Neutrophil (primary cell): ENCODE results near the gene IP6K2.

Source experiments
- H3K27ac ChIP-seq: fragments of 200-600 bp; sonication (generic); 2 replicates; pipeline ENCODE4 v1.5.1; 2016; ENCODE audit warnings: mild to moderate bottlenecking, moderate library complexity
- H3K27me3 ChIP-seq: fragments of 200-600 bp; sonication (generic); 2 replicates; pipeline ENCODE4 v1.6.0; 2016; ENCODE audit warnings: mild to moderate bottlenecking
- H3K36me3 ChIP-seq: fragments of 200-600 bp; sonication (generic); 2 replicates; pipeline ENCODE4 v1.5.1; 2017
- H3K4me1 ChIP-seq, 2 experiments: fragments of 200-600 bp in 1 of 2; sonication (generic) in 1 of 2; 1 replicate in 1 of 2; 2 replicates in 1 of 2; pipeline versions ENCODE4 v1.5.1 to v1.6.1; 2013 to 2016; ENCODE audit warnings: low read depth in 1 of 2, low read length in 1 of 2, mild to moderate bottlenecking in 1 of 2, moderate library complexity in 1 of 2; ENCODE audit not compliant: control insufficient read depth in 1 of 2, insufficient read depth in 1 of 2
- H3K4me3 ChIP-seq, 2 experiments: fragments of 200-600 bp in 1 of 2; sonication (generic) in 1 of 2; 1 replicate in 1 of 2; 2 replicates in 1 of 2; pipeline ENCODE4 v1.5.1; 2013 to 2016; ENCODE audit warnings: low read depth in 1 of 2, low read length in 1 of 2, mild to moderate bottlenecking in 1 of 2, moderate library complexity in 1 of 2
- H3K9me3 ChIP-seq: fragments of 200-600 bp; sonication (generic); 2 replicates; pipeline ENCODE4 v1.5.1; 2016
- CTCF ChIP-seq: fragments of 200-600 bp; sonication (generic); IDR thresholded peaks from 2 replicates; pipeline ENCODE4 v1.5.1; 2016; ENCODE audit warnings: antibody characterized with exemption

The IP6K2 gene

DNA sequence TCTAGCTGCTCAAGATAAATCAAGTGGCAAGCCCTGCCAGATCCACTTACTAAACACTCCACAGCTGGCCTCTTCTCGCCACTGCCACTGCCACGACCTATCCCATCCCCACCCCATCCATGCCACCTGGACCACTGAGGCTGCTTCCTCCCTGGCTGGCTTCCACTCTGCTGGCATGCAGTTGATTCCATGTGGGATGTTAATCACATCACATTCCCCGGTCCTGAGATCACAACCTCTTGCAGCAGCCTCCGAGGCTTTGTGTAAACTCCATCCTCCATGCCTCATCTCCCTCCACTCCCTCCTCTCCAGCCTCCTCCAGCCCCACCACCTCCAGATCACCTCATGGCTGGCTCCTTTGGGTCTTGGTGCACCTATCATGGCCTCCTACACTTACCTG is 39.0 kb downstream of the IP6K2 start:
- H3K4me3 ChIP-seq = no peak overlapping the region
- H3K9me3 ChIP-seq = no peaks in the 10 kb centered on the region
- no peaks in the 10 kb centered on the region for H3K4me1 ChIP-seq
- no peak for TF ChIP-seq CTCF
- no peaks in the 10 kb centered on the region for H3K27me3 ChIP-seq
- no peak overlapping the region for H3K27ac ChIP-seq
- H3K36me3 ChIP-seq = peaks cover 53% of the 10 kb centered on the region

- H3K27ac ChIP-seq = no peak overlapping the region
- no peaks in the 10 kb centered on the region for H3K27me3 ChIP-seq
- H3K9me3 ChIP-seq = no peaks in the 10 kb centered on the region
- H3K4me1 ChIP-seq = no peaks in the 10 kb centered on the region
- no peak for TF ChIP-seq CTCF
- H3K36me3 ChIP-seq = peaks cover 32% of the 10 kb centered on the region
- no peak overlapping the region for H3K4me3 ChIP-seq
Measured at GRCh38 chr3:48674505-48674904, 42.5 kb downstream of the IP6K2 start.

DNA sequence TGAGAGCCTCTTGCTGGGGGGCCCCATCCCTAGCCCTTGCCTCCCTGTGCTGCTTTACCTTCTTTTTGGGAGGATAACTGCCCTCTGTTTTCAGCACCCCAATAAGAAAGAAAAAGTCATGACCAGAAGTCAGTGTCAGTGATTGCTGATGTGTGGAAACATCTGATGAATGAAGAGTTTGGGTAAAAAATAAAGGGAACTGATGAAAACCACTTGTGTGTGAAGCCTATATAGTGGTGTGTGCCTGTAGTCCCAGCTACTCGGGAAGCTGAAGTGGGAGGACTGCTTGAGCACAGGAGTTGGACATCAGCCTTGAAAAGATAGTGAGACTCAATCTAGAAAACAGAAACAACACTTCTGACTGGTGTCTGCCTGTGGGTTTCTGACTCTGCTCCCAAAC is 44.5 kb downstream of the IP6K2 start:
- Histone ChIP-seq H3K36me3 (peaks cover 15% of the 10 kb centered on the region), H3K27ac (no peak overlapping the region), H3K4me1 (no peaks in the 10 kb centered on the region), H3K27me3 (no peaks in the 10 kb centered on the region), H3K9me3 (no peaks in the 10 kb centered on the region), H3K4me3 (no peak overlapping the region)
- TF ChIP-seq CTCF = no peak

DNA sequence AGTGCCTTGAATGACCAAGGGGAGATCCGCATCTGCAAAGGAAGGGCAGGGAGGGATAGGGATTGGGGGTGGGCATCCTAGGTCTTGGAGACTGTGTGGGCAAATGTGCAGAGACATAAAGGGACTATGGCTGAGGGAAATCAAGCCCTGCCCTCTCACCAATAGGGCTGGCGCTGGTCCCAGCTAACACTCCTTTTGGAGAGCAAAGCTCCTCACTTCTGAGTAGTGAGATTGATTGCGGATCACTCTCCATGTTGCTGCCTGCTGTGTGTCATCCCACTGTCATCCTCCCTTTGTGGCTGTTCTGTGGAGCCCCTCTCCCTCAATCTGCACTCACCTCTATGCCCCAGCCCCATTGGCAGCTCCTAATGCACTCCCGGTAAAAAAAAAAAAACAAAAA is 52.1 kb downstream of the IP6K2 start:
- H3K27ac ChIP-seq = no peak overlapping the region
- H3K9me3 ChIP-seq = no peaks in the 10 kb centered on the region
- no peak for TF ChIP-seq CTCF
- H3K36me3 ChIP-seq = no peaks in the 10 kb centered on the region
- no peak overlapping the region for H3K4me3 ChIP-seq
- H3K27me3 ChIP-seq = peaks cover 48% of the 10 kb centered on the region
- peaks cover 14 to 21% of the 10 kb centered on the region in 2 experiments for H3K4me1 ChIP-seq

- TF ChIP-seq CTCF = no peak
- H3K27ac ChIP-seq = no peak overlapping the region
Measured at GRCh38 chr3:48664313-48664644, 52.7 kb downstream of the IP6K2 start.

More at GRCh38 chr3:48664313-48664644, 52.7 kb downstream of the IP6K2 start:
- peaks cover 55% of the 10 kb centered on the region for H3K27me3 ChIP-seq
- peaks cover 14 to 21% of the 10 kb centered on the region in 2 experiments for H3K4me1 ChIP-seq
- H3K4me3 ChIP-seq = peak overlapping the region; percentile 68 to 73
- no peaks in the 10 kb centered on the region for H3K36me3 ChIP-seq
- H3K9me3 ChIP-seq = no peaks in the 10 kb centered on the region
